GM21723 (cell line): ENCODE results near the gene LSAMP.
A peak's percentile ranks its signal among the peaks of the same experiment; 100 is the strongest.

Experiments used
- ATAC-seq: cut with Tn5 transposase; IDR thresholded peaks from one replicate; pipeline ENCODE4 v1.9.1; 2021; ENCODE audit warnings: mild to moderate bottlenecking, moderate library complexity; ENCODE audit not compliant: unreplicated experiment

The LSAMP gene

GRCh38 chr3:116030131-116030850 lies 415.0 kb downstream of the LSAMP start:
- ATAC-seq: no peak

GRCh38 chr3:116029266-116029665 lies 416.0 kb downstream of the LSAMP start:
- ATAC-seq: no peak

GRCh38 chr3:116028157-116028556 lies 417.1 kb downstream of the LSAMP start:
- ATAC-seq: no peak

GRCh38 chr3:116020989-116021388 lies 424.3 kb downstream of the LSAMP start:
- no peak for ATAC-seq

GRCh38 chr3:116020495-116020894 lies 424.8 kb downstream of the LSAMP start:
- peak; percentile 98 for ATAC-seq

- no peak for ATAC-seq
These were observed 426.0 kb downstream of the LSAMP start for GRCh38 chr3:116019254-116019763.

GRCh38 chr3:116018646-116019045 lies 426.6 kb downstream of the LSAMP start:
- ATAC-seq: no peak

- ATAC-seq: no peak
These were observed 429.4 kb downstream of the LSAMP start for GRCh38 chr3:116015931-116016330.

- ATAC-seq: no peak
These were observed 438.3 kb downstream of the LSAMP start for GRCh38 chr3:116007000-116007399.

GRCh38 chr3:116005404-116005803 lies 439.9 kb downstream of the LSAMP start:
- ATAC-seq: no peak

- ATAC-seq: no peak
These were observed 443.1 kb downstream of the LSAMP start for GRCh38 chr3:116002235-116002634.

- no peak for ATAC-seq
These were observed 444.1 kb downstream of the LSAMP start for GRCh38 chr3:116001151-116001621.

- ATAC-seq: peak; percentile 80
These were observed 445.0 kb downstream of the LSAMP start for GRCh38 chr3:116000311-116000710.

- ATAC-seq: no peak
These were observed 445.7 kb downstream of the LSAMP start for GRCh38 chr3:115999613-116000012.

GRCh38 chr3:115999001-115999585 lies 446.2 kb downstream of the LSAMP start:
- ATAC-seq: no peak

GRCh38 chr3:115996420-115997108 lies 448.7 kb downstream of the LSAMP start:
- no peak for ATAC-seq

GRCh38 chr3:115990669-115991068 lies 454.6 kb downstream of the LSAMP start:
- no peak for ATAC-seq

GRCh38 chr3:115989684-115990421 lies 455.4 kb downstream of the LSAMP start:
- ATAC-seq: no peak

GRCh38 chr3:115986555-115987207 lies 458.6 kb downstream of the LSAMP start:
- no peak for ATAC-seq

GRCh38 chr3:115982629-115983028 lies 462.7 kb downstream of the LSAMP start:
- ATAC-seq: peak; percentile 46

- ATAC-seq: no peak
These were observed 463.2 kb downstream of the LSAMP start for GRCh38 chr3:115982108-115982507.
